MM.1S (cell line): ENCODE measurements around the gene ZSWIM9.

Experiments
- DNase-seq: peaks from one replicate; pipeline ENCODE4 v3.0.0-alpha.2; 2015
- H2AFZ ChIP-seq: fragments of 300-600 bp; sonication (generic); 2 replicates; pipeline ENCODE4 v1.6.0; 2016; ENCODE audit warnings: antibody characterized with exemption, low read length
- H3F3A ChIP-seq: fragments of 300-600 bp; sonication (generic); 2 replicates; pipeline ENCODE4 v1.6.1; 2016; ENCODE audit warnings: mild to moderate bottlenecking, antibody characterized with exemption, low read length, moderate library complexity, mixed read lengths; ENCODE audit not compliant: insufficient read depth
- H3K27ac ChIP-seq: fragments of 300-600 bp; sonication (generic); 2 replicates; pipeline ENCODE4 v1.5.1; 2016; ENCODE audit warnings: mild to moderate bottlenecking, low read length
- H3K27me3 ChIP-seq: fragments of 300-600 bp; sonication (generic); replicated peaks from 2 replicates; pipeline ENCODE4 v1.6.0; 2016; ENCODE audit warnings: low read length; ENCODE audit not compliant: insufficient read depth
- H3K36me3 ChIP-seq: fragments of 300-600 bp; sonication (generic); replicated peaks from 2 replicates; pipeline ENCODE4 v1.6.1; 2016; ENCODE audit warnings: mild to moderate bottlenecking, low read length, mixed read lengths; ENCODE audit not compliant: insufficient read depth
- H3K4me1 ChIP-seq: fragments of 300-600 bp; sonication (generic); 2 replicates; pipeline ENCODE4 v1.6.1; 2016; ENCODE audit warnings: low read length, mixed read lengths
- H3K4me2 ChIP-seq: fragments of 300-600 bp; sonication (generic); 2 replicates; pipeline ENCODE4 v1.6.0; 2016; ENCODE audit warnings: low read depth, low read length
- H3K4me3 ChIP-seq: fragments of 300-600 bp; sonication (generic); 2 replicates; pipeline ENCODE4 v1.5.1; 2016; ENCODE audit warnings: low read length, mixed read lengths
- H3K79me2 ChIP-seq: fragments of 300-600 bp; sonication (generic); 2 replicates; pipeline ENCODE4 v1.6.1; 2016; ENCODE audit warnings: mixed run types, low read length, mixed read lengths
- H3K9ac ChIP-seq: fragments of 300-600 bp; sonication (generic); 2 replicates; pipeline ENCODE4 v1.6.1; 2016; ENCODE audit warnings: low read length, mixed read lengths
- H3K9me2 ChIP-seq: fragments of 300-600 bp; sonication (generic); replicated peaks from 2 replicates; pipeline ENCODE4 v1.6.1; 2016; ENCODE audit warnings: mild to moderate bottlenecking, low read length, mixed read lengths; ENCODE audit not compliant: insufficient read depth
- H3K9me3 ChIP-seq: fragments of 300-600 bp; sonication (generic); replicated peaks from 2 replicates; pipeline ENCODE4 v1.6.1; 2016; ENCODE audit warnings: mild to moderate bottlenecking, low read length, mixed read lengths; ENCODE audit not compliant: insufficient read depth
- H4K20me1 ChIP-seq: fragments of 300-600 bp; sonication (generic); 2 replicates; pipeline ENCODE4 v1.6.1; 2016; ENCODE audit warnings: mild to moderate bottlenecking, low read length, moderate library complexity, mixed read lengths; ENCODE audit not compliant: insufficient read depth
- EZH2 ChIP-seq: fragments of 300-600 bp; sonication (generic); optimal IDR thresholded peaks from 2 replicates; pipeline ENCODE3; 2017; ENCODE audit warnings: low read depth, mild to moderate bottlenecking, antibody characterized with exemption, low read length, mixed read lengths
- EZH2phosphoT487 ChIP-seq: fragments of 300-600 bp; sonication (generic); IDR thresholded peaks from 2 replicates; pipeline ENCODE4 v1.6.1; 2018; ENCODE audit warnings: antibody characterized with exemption, low read length
- TF ChIP-seq, protein P1 (sequence below): fragments of 300-600 bp; sonication (generic); IDR thresholded peaks from 2 replicates; pipeline ENCODE4 v1.5.1; 2016; ENCODE audit warnings: antibody characterized with exemption, low read length, mixed read lengths

Gene ZSWIM9

GRCh38 chr19:48183356-48183755 is 12.9 kb downstream of the ZSWIM9 start:
- no peaks in the 10 kb centered on the region for H3F3A ChIP-seq
- H3K9ac ChIP-seq: no peak overlapping the region
- no peak overlapping the region for H3K4me2 ChIP-seq
- H3K36me3 ChIP-seq: no peaks in the 10 kb centered on the region
- H3K79me2 ChIP-seq: no peaks in the 10 kb centered on the region
- H2AFZ ChIP-seq: no peak overlapping the region
- H3K9me3 ChIP-seq: no peaks in the 10 kb centered on the region
- H3K27me3 ChIP-seq: no peaks in the 10 kb centered on the region
- no peaks in the 10 kb centered on the region for H4K20me1 ChIP-seq
- no peak overlapping the region for H3K4me3 ChIP-seq
- H3K9me2 ChIP-seq: no peaks in the 10 kb centered on the region
- DNase-seq: no peak
- no peaks in the 10 kb centered on the region for H3K4me1 ChIP-seq
- no peak for TF ChIP-seq EZH2
- TF ChIP-seq, protein P1, sequence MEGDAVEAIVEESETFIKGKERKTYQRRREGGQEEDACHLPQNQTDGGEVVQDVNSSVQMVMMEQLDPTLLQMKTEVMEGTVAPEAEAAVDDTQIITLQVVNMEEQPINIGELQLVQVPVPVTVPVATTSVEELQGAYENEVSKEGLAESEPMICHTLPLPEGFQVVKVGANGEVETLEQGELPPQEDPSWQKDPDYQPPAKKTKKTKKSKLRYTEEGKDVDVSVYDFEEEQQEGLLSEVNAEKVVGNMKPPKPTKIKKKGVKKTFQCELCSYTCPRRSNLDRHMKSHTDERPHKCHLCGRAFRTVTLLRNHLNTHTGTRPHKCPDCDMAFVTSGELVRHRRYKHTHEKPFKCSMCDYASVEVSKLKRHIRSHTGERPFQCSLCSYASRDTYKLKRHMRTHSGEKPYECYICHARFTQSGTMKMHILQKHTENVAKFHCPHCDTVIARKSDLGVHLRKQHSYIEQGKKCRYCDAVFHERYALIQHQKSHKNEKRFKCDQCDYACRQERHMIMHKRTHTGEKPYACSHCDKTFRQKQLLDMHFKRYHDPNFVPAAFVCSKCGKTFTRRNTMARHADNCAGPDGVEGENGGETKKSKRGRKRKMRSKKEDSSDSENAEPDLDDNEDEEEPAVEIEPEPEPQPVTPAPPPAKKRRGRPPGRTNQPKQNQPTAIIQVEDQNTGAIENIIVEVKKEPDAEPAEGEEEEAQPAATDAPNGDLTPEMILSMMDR: no peak
- TF ChIP-seq EZH2phosphoT487: no peak
- no peak overlapping the region for H3K27ac ChIP-seq

GRCh38 chr19:48186015-48186414 is 15.5 kb downstream of the ZSWIM9 start:
- Histone ChIP-seq H3K4me3 (no peak overlapping the region), H3K27ac (no peak overlapping the region), H3K4me1 (no peaks in the 10 kb centered on the region), H2AFZ (no peak overlapping the region), H4K20me1 (no peaks in the 10 kb centered on the region), H3K9me2 (no peaks in the 10 kb centered on the region), H3K4me2 (no peak overlapping the region), H3K36me3 (no peaks in the 10 kb centered on the region), H3K9ac (no peak overlapping the region), H3K27me3 (no peaks in the 10 kb centered on the region), H3F3A (no peaks in the 10 kb centered on the region), H3K9me3 (no peaks in the 10 kb centered on the region), H3K79me2 (no peaks in the 10 kb centered on the region)
- DNase-seq: no peak
- TF ChIP-seq, protein P1: no peak
- TF ChIP-seq EZH2: no peak
- TF ChIP-seq EZH2phosphoT487: no peak

GRCh38 chr19:48186541-48186991 is 16.1 kb downstream of the ZSWIM9 start:
- Histone ChIP-seq H3K36me3 (no peaks in the 10 kb centered on the region), H2AFZ (no peak overlapping the region), H3K4me2 (no peak overlapping the region), H3K4me1 (no peaks in the 10 kb centered on the region), H3K27me3 (no peaks in the 10 kb centered on the region), H3F3A (no peaks in the 10 kb centered on the region), H3K4me3 (no peak overlapping the region), H3K27ac (no peak overlapping the region), H3K79me2 (no peaks in the 10 kb centered on the region), H3K9me2 (no peaks in the 10 kb centered on the region), H3K9ac (no peak overlapping the region), H4K20me1 (no peaks in the 10 kb centered on the region), H3K9me3 (no peaks in the 10 kb centered on the region)
- DNase-seq: no peak
- TF ChIP-seq, protein P1: no peak
- no peak for TF ChIP-seq EZH2phosphoT487
- no peak for TF ChIP-seq EZH2
